GM12873 (cell line): ENCODE data around the gene TMCO4.

ENCODE experiments used
- CTCF ChIP-seq: IDR thresholded peaks from 2 replicates; pipeline ENCODE4 v1.5.1; 2012; ENCODE audit warnings: low read depth, mild to moderate bottlenecking, moderate library complexity, low read length, control low read depth; ENCODE audit not compliant: insufficient read depth; ENCODE audit errors: missing control alignments

TMCO4 gene

GRCh38 chr1:19750101-19750881 is 49.4 kb downstream of the TMCO4 start:
- TF ChIP-seq CTCF, result no peak

- TF ChIP-seq CTCF, result no peak
Measured at GRCh38 chr1:19749685-19750084, 50.0 kb downstream of the TMCO4 start.

- TF ChIP-seq CTCF, result no peak
Measured at GRCh38 chr1:19747761-19748160, 52.0 kb downstream of the TMCO4 start.

DNA sequence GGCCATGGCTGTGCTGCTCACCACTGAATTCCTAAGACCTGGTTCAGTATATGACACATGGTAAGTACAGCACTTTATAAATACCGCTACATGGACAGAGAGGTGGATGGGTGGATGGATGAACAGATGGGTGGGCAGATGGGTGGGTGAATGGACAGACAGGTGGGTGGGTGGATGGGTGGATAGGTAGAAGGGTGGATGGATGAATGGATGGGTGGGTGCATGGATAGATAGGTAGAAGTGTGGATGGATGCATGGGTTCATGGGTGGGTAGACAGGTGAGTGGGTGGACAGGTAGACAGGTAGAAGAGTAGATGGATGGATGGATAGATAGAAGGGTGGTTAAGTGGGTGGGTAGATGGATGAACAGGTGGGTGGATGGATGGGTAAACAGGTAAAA is 54.8 kb downstream of the TMCO4 start:
- no peak for TF ChIP-seq CTCF

DNA sequence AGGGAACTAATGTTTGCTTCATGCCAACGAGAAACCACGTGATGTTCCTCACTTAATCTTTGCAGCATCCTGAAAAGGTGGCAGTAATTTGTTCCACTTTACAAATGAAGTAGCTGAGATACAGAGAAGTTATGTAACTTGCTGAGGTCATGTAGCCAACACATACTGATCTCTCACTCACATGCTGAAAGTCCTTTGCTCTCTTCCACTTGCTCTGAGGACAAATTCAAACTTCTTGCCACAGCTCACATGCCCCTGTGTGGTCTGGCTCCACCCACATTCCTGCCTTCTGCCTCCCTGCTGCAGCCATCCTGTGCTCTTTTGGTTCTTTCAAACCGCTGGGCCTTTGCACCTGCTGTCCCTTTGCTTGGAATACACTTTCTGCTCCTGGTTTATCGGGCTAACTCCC is 55.4 kb downstream of the TMCO4 start:
- no peak for TF ChIP-seq CTCF

GRCh38 chr1:19743793-19744192 is 55.9 kb downstream of the TMCO4 start:
- TF ChIP-seq CTCF, result no peak

- no peak for TF ChIP-seq CTCF
Measured at GRCh38 chr1:19743180-19743579, 56.5 kb downstream of the TMCO4 start.
